NCI-H2171 treated with DMSO at 0.1 percent for 48 hours (cell line): ENCODE results near the gene ABHD17C.

ENCODE experiments used
- DNase-seq: peaks from one replicate; lab custom pipeline; 2025; lab: John Stamatoyannopoulos, UW

The ABHD17C gene

GRCh38 chr15:80788536-80788935 lies 93.4 kb downstream of the ABHD17C start:
- DNase-seq = peak; percentile 82

GRCh38 chr15:80789296-80789695 lies 94.2 kb downstream of the ABHD17C start:
- peak; percentile 6 for DNase-seq

- no peak for DNase-seq
Observed at GRCh38 chr15:80789796-80790195, 94.7 kb downstream of the ABHD17C start.

GRCh38 chr15:80790236-80790635 lies 95.1 kb downstream of the ABHD17C start:
- DNase-seq = no peak

GRCh38 chr15:80791004-80791403 lies 95.9 kb downstream of the ABHD17C start:
- no peak for DNase-seq

GRCh38 chr15:80796407-80796806 lies 101.3 kb downstream of the ABHD17C start:
- no peak for DNase-seq

- DNase-seq = no peak
Observed at GRCh38 chr15:80798911-80799310, 103.8 kb downstream of the ABHD17C start.

- no peak for DNase-seq
Observed at GRCh38 chr15:80800067-80800466, 105.0 kb downstream of the ABHD17C start.

- DNase-seq = no peak
Observed at GRCh38 chr15:80801891-80802680, 107.0 kb downstream of the ABHD17C start.

GRCh38 chr15:80803580-80804525 lies 108.7 kb downstream of the ABHD17C start:
- no peak for DNase-seq

GRCh38 chr15:80804970-80805495 lies 109.9 kb downstream of the ABHD17C start:
- DNase-seq = peak; percentile 69
